ENCODE data around the gene RPS13. TPM values are rescaled to one million over a fixed set of nuclear protein-coding genes. Genes with fewer than 3 reads are reported as not detected.
"Not testable (repeated sequence)": the region's sequence is repeated elsewhere in the genome, so short reads cannot be mapped to it uniquely, and the experiment has no call there.

Gene RPS13
- total RNA-seq, 1 donor from 2014 or later = 741 TPM

DNA sequence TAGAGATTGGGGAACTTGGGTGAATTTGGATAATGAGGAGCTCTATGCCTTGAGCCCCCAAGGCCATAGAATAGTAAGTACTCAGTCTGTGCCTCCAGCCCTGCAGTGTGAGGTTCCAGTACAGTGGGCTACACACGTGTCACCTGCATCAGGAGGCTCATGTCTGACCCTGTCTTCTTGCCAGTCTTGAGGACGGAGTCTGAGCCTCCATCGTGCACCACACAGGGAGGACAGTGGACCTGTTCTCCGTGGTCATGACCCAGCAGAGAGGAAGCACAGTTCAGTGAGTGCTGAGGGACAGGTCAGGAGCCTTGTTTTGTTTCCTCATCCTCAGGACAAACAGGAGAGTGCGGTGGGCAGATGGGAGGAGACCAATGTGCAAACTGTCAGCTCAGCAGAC lies 30.8 kb downstream of the RPS13 start:
- intact Hi-C loops (cut with micrococcal nuclease) = no loop called here
- TF ChIP-seq, protein P1, sequence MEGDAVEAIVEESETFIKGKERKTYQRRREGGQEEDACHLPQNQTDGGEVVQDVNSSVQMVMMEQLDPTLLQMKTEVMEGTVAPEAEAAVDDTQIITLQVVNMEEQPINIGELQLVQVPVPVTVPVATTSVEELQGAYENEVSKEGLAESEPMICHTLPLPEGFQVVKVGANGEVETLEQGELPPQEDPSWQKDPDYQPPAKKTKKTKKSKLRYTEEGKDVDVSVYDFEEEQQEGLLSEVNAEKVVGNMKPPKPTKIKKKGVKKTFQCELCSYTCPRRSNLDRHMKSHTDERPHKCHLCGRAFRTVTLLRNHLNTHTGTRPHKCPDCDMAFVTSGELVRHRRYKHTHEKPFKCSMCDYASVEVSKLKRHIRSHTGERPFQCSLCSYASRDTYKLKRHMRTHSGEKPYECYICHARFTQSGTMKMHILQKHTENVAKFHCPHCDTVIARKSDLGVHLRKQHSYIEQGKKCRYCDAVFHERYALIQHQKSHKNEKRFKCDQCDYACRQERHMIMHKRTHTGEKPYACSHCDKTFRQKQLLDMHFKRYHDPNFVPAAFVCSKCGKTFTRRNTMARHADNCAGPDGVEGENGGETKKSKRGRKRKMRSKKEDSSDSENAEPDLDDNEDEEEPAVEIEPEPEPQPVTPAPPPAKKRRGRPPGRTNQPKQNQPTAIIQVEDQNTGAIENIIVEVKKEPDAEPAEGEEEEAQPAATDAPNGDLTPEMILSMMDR (IDR thresholded peaks at IDR 0.05; ENCODE audit: borderline replicate concordance) = no peak
- Histone ChIP-seq H3K27ac (replicated peaks) (no peak overlapping the region), H3K9me3 (replicated peaks) (no peaks in the 10 kb centered on the region), H3K36me3 (no peaks in the 10 kb centered on the region), H3K4me1 (no peaks in the 10 kb centered on the region), H3K27me3 (ENCODE audit: low read depth) (peaks cover 4% of the 10 kb centered on the region), H3K4me3 (no peak overlapping the region)
- no peak for DNase-seq

- TF ChIP-seq, protein P1 (IDR thresholded peaks at IDR 0.05; ENCODE audit: borderline replicate concordance) = no peak
Observed at GRCh38 chr11:17036666-17037658, 40.5 kb downstream of the RPS13 start.

DNA sequence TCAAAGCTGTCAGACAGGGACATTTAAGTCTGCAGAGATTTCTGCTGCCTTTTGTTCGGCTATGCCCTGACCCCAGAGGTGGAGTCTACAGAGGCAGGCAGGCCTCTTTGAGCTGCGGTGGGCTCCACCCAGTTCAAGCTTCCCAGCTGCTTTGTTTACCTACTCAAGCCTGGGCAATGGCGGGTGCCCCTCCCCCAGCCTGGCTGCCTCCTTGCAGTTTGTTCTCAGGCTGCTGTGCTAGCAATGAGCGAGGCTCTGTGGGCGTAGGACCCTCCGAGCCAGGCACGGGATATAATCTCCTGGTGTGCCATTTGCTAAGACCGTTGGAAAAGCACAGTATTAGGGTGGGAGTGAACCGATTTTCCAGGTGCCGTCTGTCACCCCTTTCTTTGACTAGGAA lies 43.4 kb downstream of the RPS13 start:
- H3K27me3 ChIP-seq (ENCODE audit: low read depth); H3K36me3 ChIP-seq; intact Hi-C loops (cut with micrococcal nuclease); H3K4me1 ChIP-seq; H3K27ac ChIP-seq (replicated peaks); H3K4me3 ChIP-seq; DNase-seq; H3K9me3 ChIP-seq (replicated peaks): not testable (repeated sequence)

More at GRCh38 chr11:17036666-17037658, 40.5 kb downstream of the RPS13 start:
- Histone ChIP-seq H3K9me3 (replicated peaks) (peaks cover 4% of the 10 kb centered on the region), H3K4me1 (no peaks in the 10 kb centered on the region), H3K4me3 (no peak overlapping the region), H3K27me3 (ENCODE audit: low read depth) (no peaks in the 10 kb centered on the region), H3K27ac (replicated peaks) (no peak overlapping the region), H3K36me3 (no peaks in the 10 kb centered on the region)
- intact Hi-C loops (cut with micrococcal nuclease) = no loop called here
- no peak for DNase-seq

DNA sequence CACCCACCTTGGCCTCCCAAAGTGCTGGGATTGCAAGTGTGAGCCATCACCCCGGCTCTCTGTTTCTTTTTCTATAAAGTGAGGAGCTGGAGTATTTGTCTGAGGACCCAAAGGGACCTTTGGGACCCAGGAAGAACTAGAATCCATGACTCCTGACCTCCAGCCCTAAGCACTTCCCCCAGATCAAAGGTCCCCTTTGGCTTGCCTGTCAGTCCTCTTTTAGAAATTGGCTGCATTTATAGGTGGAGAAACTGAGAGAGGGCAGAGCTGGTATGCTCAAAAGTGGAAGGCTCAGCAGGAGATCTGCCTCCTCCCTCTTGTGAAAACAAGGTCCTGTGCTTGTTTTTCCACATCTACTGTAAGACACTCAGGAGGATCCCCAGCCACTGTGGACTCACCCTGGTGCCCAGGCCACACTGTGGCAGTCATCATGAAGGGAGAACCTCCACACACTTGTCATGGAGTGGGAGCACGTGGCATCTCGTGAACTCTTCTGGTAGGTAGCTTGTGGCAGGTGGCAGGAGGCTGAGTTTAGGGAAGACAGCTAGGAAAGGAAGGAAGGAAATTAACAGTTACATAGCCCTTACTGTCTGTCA lies 50.9 kb downstream of the RPS13 start:
- H3K27ac ChIP-seq (replicated peaks) = no peak overlapping the region
- TF ChIP-seq, protein P1 (IDR thresholded peaks at IDR 0.05; ENCODE audit: borderline replicate concordance) = no peak
- H3K36me3 ChIP-seq = no peaks in the 10 kb centered on the region
- no peak overlapping the region for H3K4me3 ChIP-seq
- no peaks in the 10 kb centered on the region for H3K4me1 ChIP-seq
- no peaks in the 10 kb centered on the region for H3K9me3 ChIP-seq (replicated peaks)
- H3K27me3 ChIP-seq (ENCODE audit: low read depth) = no peaks in the 10 kb centered on the region
- intact Hi-C loops (cut with micrococcal nuclease) = no loop called here
- no peak for DNase-seq

DNA sequence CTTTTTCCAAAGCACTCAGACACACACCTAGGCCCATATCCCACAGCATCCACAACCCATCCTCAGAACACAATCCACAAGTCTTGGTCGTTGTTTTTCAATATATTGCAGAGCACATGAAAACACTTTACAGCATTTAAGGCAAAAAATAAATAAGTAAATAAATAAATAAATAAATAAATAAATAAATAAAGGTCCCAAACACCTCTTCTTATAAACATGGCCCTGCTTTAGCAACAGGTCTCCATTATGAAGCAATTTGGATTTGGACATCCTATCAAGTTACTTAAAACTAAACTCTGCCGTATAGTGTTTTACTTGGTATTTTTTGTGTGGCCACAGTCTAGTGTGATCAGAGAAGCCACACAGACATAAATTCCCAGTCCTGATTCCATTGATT lies 52.5 kb downstream of the RPS13 start:
- no peaks in the 10 kb centered on the region for H3K9me3 ChIP-seq (replicated peaks)
- no peak overlapping the region for H3K27ac ChIP-seq (replicated peaks)
- no peak for DNase-seq
- H3K36me3 ChIP-seq = no peaks in the 10 kb centered on the region
- intact Hi-C loops (cut with micrococcal nuclease) = no loop called here
- H3K27me3 ChIP-seq (ENCODE audit: low read depth) = no peaks in the 10 kb centered on the region
- TF ChIP-seq, protein P1 (IDR thresholded peaks at IDR 0.05; ENCODE audit: borderline replicate concordance) = no peak
- H3K4me3 ChIP-seq = no peak overlapping the region
- no peaks in the 10 kb centered on the region for H3K4me1 ChIP-seq

Other genes starting within 250 kb of the RPS13 start
- 33.2 TPM for gene PLEKHA7, start 63.3 kb downstream of the RPS13 start, total RNA-seq
- gene PIK3C2A, start 130.3 kb upstream of the RPS13 start, total RNA-seq = 30.6 TPM
- gene NUCB2, start 199.1 kb upstream of the RPS13 start, total RNA-seq = 101 TPM